HG02981 (cell line): ENCODE results near the gene MCRS1.
A peak's percentile ranks its signal among the peaks of the same experiment; 100 is the strongest.
"Not testable (repeated sequence)": the region's sequence is repeated elsewhere in the genome, so short reads cannot be mapped to it uniquely, and the experiment has no call there.

Experiments
- ATAC-seq: cut with Tn5 transposase; IDR thresholded peaks from one replicate; pipeline ENCODE4 v1.9.1; 2021; ENCODE audit warnings: mild to moderate bottlenecking, moderate library complexity; ENCODE audit not compliant: unreplicated experiment

MCRS1 gene

DNA sequence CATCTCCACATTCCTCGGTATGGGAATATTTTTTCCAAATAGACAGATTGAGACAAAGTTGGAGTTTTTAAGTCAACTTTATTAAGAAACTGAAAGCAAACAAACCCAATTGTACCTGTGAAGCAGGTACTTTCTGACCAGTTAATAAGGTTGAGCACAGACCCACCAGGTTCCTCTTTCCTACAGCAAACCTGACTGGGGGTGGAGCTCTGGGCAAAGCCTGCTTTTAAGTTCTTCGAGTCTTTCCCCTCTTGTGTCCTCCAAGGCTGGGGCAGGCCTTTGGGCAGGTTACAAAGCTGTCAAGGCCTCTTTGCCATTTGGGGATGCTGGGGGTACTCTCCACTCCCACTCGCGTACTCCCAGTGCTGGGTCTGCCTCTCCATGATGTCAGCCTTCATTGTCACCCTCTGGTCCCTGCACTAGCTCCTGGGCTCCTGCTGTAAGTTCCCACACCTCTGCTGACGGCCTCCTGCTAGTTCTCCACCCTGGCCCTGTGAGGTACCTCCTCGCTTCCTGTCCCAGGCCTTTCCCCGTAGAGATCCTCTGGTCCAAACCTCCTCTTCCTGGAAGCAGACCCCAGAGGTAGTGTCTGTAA lies 25.9 kb downstream of the MCRS1 start:
- ATAC-seq: no peak

DNA sequence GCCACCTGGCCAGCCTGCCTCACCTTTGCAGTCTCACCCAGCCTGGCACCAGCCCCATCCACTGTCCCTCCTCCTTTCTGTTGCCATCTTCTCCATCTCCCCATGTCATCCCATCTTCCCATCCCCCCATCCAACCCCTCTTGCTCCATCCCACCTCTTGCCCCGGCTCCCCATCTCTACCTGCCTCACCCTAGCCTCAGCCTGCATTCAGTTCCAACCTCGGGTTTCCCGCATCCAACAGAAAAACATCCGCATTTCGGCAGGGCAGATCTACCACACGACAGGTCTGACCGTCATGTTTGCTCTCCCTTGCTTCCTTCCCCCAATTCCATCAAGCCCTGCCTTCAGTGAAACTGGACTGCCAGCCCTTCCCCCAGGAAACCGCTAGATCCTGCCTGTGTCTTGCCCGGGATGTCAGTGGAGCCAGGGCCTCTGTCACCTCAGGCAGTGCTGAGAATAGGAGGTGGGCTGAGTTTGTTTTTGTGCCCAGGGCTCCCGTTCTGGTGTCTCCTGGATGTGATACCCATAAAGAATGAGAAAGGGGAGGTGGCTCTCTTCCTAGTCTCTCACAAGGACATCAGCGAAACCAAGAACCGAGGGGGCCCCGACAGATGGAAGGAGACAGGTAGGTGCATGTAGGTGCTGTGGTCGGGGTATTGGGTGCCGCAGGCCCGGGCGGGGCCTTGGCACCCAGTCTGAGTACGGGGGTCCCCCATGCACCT lies 26.6 kb downstream of the MCRS1 start:
- no peak for ATAC-seq

DNA sequence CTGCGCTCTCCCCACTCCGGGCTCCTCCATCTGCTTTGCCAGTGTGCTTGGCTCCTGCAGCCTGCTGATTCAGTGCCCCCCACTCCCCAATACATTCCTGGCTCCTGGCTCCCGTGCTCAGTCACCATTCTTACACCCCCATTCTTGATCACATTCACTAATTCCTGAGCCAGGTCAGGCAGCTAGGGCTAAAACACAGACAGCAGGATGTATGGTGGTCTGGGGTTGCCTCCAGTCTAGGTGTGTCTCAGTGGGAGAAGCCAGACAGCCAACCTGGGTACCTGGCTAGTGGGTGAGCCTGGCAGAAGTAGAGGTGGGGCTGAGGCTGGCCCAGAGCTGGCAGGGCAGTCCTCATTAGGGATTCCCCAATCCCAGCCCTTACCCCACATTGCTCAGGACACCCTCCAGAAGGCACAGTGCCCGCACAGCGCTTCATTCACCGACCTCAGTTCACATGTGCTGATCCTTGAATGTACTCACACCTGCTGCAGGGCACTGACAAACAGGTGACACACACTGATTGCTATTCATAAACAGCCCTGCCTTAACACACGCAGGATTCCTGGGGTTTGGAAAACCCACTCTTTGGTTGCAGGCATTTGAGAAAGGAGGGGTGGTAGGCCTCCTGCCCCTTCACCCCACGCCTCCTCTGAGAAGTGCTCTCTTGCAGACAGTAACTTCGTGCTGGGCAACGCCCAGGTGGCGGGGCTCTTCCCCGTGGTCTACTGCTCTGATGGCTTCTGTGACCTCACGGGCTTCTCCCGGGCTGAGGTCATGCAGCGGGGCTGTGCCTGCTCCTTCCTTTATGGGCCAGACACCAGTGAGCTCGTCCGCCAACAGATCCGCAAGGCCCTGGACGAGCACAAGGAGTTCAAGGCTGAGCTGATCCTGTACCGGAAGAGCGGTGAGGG lies 27.5 kb downstream of the MCRS1 start:
- ATAC-seq: no peak

DNA sequence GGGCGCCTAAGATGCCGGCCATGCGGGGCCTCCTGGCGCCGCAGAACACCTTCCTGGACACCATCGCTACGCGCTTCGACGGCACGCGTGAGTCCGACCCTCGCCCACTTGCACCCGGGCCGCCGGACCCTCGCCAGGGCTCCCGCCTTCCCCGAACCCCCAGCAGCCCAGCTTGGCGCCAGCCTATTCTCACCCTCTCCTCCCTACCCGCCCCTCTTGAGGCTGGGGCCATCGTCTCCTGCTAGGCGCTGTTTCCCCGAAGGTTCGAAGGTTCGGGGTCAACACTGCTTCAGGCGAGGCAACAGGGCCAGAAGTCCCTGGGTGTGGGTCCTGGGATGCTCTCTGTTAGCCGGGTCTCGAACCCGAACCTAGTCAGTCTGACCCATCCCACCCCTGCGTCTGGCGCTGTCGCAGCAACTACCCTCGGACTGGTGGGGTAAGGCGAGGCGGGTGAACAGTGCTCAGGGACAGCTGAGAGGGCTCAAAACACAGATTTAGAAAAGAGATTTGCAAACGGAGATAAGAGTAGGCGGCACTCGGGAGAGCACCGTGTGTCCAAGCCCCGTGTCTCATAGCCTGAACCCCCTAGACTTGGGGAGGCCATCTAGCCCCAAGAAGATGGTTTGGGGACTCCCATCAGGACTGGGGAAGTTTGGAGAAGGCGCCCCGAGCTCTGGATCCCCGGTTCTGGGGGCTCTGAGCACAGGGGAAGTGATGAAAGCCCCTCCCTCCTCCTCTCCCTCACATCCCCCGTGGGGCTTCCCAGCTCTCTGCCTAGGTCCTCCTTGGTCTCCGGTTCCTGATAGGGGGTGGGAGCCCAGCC lies 28.3 kb downstream of the MCRS1 start:
- no peak for ATAC-seq

DNA sequence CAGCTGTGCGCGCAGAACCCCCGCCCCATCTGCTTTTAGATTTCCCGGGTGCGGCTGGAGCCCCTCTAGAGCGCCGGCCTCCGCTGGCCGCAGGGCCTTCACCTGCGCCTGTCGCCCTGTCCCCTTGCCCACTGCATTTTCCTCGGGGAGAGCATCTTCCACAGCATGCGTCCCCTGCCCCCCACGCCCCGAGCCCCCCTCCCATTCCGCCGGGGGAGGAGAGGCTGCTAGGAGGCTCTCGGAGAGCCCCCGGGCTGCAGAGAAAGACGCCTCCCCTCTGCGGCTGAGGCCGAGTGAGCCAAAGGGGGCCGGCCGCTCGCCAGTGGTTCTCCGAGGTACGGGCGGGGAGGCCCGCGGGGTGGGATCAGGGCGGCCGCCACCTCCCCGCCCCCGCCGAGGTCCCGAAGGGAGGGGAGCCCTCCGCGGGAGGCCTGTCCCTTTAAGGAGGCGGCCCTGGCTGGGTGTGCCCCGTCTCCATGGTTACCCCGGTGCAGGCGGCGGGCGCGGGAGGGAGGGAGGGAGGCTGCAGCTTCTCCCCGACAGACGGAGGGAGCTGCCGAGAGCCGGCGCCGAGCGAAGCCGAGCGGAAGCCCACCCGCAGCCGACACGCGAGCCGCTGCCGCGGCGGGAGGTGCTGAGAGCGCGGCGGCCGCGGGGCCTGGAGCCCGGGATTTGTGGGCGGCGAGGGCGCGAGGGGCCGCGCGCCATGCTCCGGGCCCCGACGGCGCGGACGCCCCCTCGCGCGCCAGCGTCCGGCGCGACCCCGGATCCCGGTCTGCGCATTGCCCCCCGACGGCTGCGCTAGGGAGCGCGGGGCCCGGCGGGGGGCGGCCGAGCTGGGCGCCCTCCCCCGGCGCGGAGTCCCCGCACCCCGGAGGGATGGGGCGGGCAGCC lies 29.2 kb downstream of the MCRS1 start, which contains the start of gene KCNH3:
KCNH3 (plus strand) TSS at position 521 of the 894 bp plus-strand sequence. CDS start 387 bp downstream, outside the sequence.
- ATAC-seq: peak; percentile 59

DNA sequence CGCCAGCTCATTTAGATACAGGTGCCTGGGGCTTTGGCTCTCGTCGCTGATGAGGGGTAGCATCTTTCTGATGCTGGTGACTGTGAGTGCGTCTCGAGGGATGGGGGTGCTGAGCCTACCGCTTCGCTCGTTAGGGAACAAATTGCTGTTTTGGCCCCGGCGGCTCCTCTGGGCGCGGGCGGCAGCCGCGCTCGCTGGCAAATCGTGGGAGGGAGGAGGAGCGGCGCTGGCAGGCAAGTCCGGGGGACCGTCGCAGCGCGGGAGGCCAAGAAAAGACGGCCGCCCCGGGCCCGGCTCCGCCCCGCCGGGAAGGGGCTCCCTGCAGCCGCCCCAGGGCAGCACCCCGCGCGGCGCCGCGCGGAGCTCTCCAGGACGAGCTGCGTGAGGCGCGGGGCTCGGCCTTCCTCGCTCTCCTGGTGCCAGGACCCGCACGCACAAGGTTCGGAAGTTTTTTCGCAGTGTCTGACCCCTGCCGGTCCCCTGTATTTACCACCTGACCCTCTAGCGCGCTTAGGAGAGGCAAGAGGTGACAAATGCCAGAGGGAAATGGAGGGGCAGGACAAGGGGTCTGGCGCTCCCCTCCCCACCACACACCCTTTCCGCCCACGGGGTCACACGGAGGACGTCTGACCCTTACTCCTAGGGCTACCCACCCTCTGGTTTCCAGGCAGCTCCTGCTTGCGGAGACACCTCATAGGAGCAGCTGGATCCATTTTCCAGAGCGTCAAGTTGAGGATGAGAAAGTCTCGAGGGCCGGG lies 30.0 kb downstream of the MCRS1 start:
- ATAC-seq: no peak

DNA sequence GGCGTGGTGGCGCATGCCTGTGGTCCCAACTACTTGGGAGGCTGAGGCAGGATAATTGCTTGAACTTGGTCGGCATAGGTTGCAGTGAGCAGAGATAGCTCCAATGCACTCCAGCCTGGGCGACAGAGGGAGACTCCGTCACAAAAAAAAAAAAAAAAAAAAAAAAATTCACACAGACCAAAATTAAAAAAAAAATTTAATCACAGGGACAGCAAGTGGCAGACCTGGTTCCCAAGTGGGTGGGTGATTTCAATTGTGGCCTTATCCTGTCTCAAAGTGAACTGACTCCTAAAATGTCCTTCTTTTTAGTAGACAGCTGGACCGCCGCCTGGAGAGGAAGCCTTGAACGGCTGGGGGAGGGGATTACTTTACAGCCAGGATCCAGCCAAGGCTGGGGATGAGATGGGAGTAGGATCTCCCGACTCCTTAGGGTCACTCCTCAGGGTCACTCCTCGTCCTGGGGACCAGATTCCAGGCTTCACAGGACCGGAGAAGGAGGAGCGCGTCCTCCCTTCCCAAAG lies 30.7 kb downstream of the MCRS1 start:
- no peak for ATAC-seq

DNA sequence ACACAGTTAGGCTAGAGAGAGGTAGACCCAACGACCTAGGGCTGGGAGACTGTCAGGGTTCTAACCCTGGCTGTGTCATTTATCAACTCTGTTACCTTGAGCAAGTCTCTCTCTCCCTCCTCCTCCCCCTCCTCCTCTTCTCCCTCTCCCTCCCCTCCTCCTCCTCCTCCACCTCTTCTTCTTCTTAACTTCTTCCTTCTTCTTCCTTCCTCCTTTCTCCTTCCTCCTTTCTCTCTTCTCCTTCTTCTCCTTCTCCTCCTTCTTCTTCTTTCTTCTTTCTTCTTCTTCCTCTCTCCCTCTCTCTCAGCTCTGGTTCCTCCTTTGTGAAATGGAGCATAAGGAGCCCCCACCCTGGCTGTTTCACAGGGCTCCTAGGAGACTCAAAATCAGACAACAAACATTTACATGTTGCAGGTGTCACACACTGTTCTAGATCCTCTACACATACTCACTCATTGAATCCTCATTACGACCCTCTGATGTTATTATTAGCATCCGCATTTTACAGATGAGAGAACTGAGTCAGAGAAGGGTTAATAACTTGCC lies 31.3 kb downstream of the MCRS1 start:
- ATAC-seq: no peak

DNA sequence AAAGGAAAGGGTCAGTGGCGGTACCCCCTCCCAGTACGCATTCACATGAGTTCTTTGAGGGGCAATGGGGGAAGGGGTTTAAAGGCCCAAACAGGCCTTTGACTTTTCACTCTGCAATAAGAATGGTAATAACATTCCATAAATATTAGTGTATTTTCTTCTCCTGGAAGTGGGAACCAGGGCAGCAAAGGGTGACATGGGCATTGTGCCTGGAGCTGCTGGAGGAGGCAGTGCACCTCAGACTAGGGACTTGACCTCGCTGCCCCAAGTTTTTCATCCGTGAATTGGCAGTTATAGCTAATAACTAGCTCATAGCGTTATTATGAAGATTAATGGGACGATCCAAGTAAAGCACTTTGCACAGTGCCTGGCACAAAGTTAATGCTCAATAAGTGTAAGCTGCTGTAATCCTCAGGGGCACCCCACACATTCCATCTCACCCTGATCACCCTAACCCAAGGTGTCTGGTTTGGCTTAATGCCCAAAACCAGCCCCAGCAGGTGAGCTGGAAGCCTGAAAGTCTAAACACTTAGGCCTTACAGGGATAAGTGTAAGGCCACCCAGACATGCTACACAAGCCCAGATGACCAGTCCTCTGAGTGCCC lies 31.9 kb downstream of the MCRS1 start:
- no peak for ATAC-seq

DNA sequence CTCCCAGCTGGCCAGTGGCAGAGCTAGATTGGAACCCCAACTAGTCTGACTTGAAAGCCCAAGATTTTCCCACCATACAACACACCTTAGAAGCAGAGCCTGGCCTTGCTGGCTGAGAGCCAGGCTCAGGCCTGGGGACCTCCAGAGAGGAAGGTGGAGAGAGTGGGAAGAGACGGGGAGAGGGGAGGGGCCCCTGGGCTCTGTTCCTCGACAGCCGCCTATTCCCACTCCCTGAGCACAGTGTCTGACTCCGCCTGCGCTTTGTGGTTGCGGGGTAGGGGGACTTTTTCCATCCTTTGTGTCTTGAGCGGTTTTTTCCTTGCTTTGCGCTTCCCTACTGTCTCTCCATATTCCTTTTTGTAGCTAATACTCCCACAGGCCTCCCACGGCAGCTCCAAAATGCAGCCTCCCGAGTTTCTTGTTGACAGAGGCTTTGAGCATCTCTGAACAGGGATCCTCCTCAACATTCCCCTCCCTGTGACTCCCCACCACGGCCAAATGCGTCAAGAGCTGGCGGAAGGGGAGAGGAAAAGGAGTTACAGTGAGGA lies 33.1 kb downstream of the MCRS1 start:
- no peak for ATAC-seq

DNA sequence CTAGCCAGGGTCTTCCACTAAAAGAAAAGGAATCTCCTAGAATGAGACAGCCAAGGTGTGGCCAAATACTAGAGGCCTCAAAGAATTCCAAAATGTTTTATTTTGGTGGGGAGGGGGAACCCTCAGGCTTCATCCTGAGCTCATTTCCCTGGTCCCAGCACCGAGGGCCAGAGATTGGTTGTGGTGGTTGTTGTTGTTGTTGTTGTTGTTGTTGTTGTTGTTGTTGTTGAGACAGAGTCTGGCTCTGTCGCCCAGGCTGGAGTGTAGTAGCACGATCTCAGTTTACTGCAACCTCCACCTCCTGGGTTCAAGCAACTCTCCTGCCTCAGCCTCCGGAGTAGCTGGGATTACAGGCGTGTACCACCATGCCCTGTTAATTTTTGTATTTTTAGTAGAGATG lies 33.8 kb downstream of the MCRS1 start:
- not testable (repeated sequence) for ATAC-seq

DNA sequence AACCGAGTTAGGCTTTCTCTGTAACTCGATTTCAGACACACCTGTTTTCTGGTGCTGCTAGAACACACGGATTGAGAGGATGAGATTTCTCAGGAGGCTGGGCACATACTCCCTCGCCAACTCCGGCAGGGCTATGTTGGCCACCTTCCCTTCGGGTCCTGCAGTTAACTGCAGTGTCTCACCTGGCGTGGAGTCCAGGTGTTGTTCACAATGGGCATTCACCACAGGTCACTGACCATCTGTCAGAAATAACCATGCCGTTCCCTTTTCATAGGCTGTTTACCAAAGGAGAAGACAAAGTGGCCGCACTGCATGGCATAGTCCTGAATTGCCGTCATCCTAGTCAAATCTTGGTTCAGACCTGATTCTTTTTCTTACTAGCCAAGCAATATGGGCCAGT lies 34.6 kb downstream of the MCRS1 start:
- no peak for ATAC-seq

DNA sequence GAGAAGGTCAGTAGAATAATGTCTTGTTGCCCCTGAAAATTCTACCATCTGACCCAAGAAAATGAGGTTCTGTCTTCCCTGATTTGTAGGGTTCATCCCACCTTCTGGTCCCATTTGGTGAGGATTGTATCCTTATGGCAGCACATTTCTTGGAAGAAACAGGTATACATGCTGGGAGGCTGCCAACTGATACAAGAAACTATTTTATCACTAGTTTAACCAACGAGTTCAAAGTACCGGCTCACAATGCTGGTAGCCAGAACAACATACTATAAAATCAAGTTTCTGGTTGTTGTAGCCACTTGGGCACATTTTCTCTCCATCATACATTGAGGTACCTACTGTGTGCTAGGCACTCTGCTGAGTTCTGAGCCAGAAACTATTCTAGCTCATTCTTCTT lies 36.2 kb downstream of the MCRS1 start:
- ATAC-seq: no peak

DNA sequence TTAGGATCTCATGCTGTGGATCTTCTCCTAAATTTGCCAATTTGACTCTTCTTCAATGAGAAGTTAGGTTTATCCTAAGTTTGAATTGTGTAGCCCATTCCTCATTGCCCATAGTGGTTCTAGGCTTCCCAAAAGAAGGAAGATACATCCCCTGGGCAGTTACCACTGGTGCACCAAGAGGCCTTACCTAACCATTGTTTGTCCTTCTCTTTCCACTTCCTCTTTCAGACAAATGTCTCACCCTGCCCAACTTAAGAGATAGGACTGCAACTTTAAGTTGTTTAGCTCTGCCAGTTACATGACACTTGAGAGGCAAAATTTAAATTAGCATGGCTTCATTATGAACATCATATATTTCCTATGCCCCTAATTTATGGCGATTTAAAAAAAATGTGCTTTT lies 38.5 kb downstream of the MCRS1 start:
- ATAC-seq: no peak

DNA sequence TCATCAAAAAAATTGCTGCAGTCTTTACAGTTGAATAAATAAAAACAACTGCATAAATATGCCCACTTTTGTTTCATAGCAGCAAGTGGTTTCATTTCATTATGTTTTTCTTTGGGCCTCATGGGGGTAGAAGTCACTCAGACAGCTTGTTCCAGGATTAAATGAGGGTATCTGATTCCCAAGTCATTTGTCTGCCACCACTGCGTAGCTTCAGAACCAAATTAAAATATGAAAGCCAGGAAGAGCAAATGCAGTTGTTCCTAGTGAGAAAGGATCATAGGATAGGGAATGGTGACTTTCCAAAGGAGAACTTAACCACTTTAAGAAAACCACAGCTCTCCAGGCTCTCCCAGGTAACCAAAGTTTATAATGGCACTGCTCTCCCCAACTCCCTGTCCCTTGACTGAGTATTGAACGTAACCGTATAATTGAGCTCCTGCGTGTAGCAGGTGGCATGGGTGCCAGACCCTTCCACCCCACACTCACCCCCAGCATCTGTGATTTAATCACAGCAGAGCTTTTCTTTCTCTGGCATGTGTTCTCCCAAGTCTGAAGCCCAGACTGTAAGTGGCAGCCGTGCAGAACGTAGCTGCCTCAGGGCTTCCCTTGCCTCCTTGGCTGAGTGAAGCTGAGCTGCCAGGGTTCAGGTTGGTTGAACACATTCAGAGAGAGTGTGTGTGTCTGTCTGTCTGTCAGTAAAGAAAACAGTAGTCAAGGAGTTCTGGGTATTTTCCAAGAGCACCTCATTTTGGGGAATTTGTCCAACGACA lies 40.4 kb downstream of the MCRS1 start:
- ATAC-seq: no peak

DNA sequence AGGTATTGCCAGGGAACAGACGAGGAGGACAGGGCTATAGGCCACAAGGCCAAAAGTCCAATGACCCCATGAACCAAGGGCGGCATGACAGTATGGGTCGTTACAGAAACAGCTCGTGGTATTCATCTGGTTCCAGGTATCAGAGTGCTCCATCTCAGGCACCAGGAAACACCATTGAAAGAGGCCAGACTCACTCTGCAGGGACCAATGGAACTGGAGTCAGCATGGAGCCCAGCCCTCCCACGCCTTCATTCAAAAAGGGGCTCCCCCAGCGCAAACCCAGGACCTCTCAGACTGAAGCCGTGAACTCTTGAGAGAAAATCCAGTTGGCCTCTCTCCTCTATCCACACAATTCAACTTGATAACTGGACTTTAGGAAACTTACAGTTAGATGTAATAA lies 42.0 kb downstream of the MCRS1 start:
- no peak for ATAC-seq

DNA sequence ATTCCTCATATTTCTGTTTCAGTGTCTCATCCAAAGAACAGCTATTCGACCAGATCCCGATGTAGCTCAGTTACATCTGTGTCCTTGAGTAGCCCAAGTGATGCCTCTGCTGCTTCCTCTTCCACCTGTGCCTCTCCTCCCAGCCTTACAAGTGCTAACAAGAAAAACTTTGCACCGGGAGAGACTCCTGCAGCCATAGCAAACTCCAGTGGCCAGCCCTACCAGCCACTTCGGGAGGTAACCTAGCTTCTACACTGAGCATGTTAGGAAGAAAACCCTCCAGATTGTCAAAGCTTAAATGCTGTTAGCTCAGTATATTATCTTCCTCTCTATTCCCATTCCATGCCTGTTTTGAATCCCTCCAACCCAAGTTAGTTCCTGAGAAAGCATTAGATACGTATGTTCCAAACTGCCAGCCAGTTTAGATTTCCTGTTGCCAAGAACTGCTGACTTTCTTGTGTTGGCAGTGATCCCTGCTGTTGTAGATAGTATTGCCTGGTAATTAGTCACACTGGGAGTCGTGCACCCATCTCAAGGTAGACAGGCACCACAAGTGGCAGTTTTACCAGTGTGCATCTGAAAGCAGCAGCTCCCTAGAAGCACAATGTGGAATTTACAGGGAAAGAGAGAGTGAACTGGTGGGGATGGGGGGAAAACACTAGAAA lies 43.1 kb downstream of the MCRS1 start:
- ATAC-seq: no peak
